ES-I3 (cell line): Measurements from ENCODE around the gene COL11A2.

Experiments
- H3K36me3 ChIP-seq: 2 replicates; pipeline ENCODE4 v1.6.1; 2013; ENCODE audit warnings: mild to moderate bottlenecking, low read length, control low read depth, moderate library complexity; ENCODE audit not compliant: insufficient read depth
- H3K4me1 ChIP-seq: 2 replicates; pipeline ENCODE4 v1.6.1; 2013; ENCODE audit warnings: mild to moderate bottlenecking, control low read depth, low read length; ENCODE audit not compliant: insufficient read depth
- H3K9ac ChIP-seq: 2 replicates; pipeline ENCODE4 v1.6.1; 2013; ENCODE audit warnings: low read depth, mild to moderate bottlenecking, low read length, moderate library complexity
- H3K9me3 ChIP-seq: 2 replicates; pipeline ENCODE4 v1.6.1; 2013; ENCODE audit warnings: mild to moderate bottlenecking, low read length, moderate library complexity; ENCODE audit not compliant: control insufficient read depth, insufficient read depth

Gene COL11A2

DNA sequence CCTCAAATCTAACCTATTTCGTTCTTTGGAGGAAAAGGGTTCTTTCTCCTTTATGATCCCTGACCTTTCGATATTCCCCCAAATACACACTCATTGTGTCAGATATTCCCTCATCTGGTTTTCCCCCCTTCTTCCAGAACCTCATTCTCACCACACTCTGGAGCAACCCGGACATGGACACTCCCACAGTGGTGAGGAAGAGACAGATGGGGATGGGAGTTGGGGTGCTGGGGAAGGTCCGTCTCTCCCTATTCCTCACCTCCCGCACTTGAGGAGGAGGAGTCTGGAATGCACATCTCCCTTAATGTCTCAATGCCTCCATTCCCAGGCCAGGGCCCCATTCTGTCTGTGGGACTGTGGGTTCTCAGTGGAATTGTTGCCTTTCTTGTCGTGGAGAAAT is 9.7 kb upstream of the COL11A2 start:
- H3K9ac ChIP-seq: no peak overlapping the region
- H3K9me3 ChIP-seq: no peaks in the 10 kb centered on the region
- H3K36me3 ChIP-seq: peaks cover 16% of the 10 kb centered on the region
- peaks cover 14% of the 10 kb centered on the region for H3K4me1 ChIP-seq

GRCh38 chr6:33201147-33201545 is 8.9 kb upstream of the COL11A2 start:
- Histone ChIP-seq H3K9ac (peak overlapping the region; percentile 99), H3K36me3 (peaks cover 16% of the 10 kb centered on the region), H3K4me1 (peaks cover 14% of the 10 kb centered on the region), H3K9me3 (no peaks in the 10 kb centered on the region)

- H3K4me1 ChIP-seq: peaks cover 14% of the 10 kb centered on the region
Measured at GRCh38 chr6:33200219-33201146, 8.2 kb upstream of the COL11A2 start, which contains the start of the genes RXRB and SLC39A7. Gene RXRB (minus strand): TSS chr6:33200665. CDS start chr6:33200476, 189 bp downstream. Gene SLC39A7 (plus strand): TSS chr6:33200867. CDS start chr6:33201246, 379 bp downstream.

GRCh38 chr6:33199687-33200218 is 7.5 kb upstream of the COL11A2 start:
- Histone ChIP-seq H3K9me3 (no peaks in the 10 kb centered on the region), H3K4me1 (peaks cover 14% of the 10 kb centered on the region), H3K36me3 (peaks cover 16% of the 10 kb centered on the region), H3K9ac (peak overlapping the region; percentile 99)

More at GRCh38 chr6:33200219-33201146, 8.2 kb upstream of the COL11A2 start, which contains the start of the genes RXRB and SLC39A7:
- Histone ChIP-seq H3K36me3 (peaks cover 16% of the 10 kb centered on the region), H3K9me3 (no peaks in the 10 kb centered on the region), H3K9ac (peak within 1 kb of the TSS; percentile 99)

DNA sequence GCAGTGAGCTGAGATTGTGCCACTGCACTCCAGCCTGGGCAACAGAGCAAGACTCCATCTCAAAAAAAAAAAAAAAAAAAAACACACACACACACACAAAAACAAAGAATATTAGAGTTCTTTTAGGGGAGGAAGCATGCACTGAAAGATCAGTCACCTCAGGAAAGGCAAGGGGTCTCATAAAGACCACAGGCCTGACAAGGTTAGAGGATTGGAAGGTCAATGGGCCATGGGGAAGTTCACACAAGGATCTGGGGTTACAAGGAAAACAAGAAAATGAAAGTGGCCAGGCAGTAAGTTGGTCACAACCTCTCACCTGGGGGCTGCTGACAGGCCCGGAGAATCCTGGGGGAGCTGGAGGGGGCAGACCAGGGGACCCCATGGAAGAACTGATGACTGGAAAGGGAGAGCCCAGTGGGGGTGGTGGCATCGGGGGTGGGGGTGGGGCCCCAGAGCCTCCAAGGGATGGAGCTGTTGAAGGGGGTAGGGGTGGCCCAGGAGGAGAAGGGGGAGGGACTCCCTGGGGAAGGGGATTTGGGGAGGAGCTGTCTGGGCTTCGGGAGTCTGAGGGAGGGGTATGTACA is 6.7 kb upstream of the COL11A2 start:
- H3K36me3 ChIP-seq: peaks cover 16% of the 10 kb centered on the region
- no peaks in the 10 kb centered on the region for H3K9me3 ChIP-seq
- H3K4me1 ChIP-seq: peaks cover 11% of the 10 kb centered on the region
- peak overlapping the region; percentile 99; the same call in 1 of the 2 replicates for H3K9ac ChIP-seq

- no peak overlapping the region for H3K9ac ChIP-seq
- H3K4me1 ChIP-seq: peaks cover 10% of the 10 kb centered on the region
- peaks cover 16% of the 10 kb centered on the region for H3K36me3 ChIP-seq
- H3K9me3 ChIP-seq: no peaks in the 10 kb centered on the region
Measured at GRCh38 chr6:33198159-33198852, 6.0 kb upstream of the COL11A2 start.

GRCh38 chr6:33197431-33198048 is 5.3 kb upstream of the COL11A2 start:
- Histone ChIP-seq H3K4me1 (peaks cover 10% of the 10 kb centered on the region), H3K9me3 (no peaks in the 10 kb centered on the region), H3K9ac (peak overlapping the region; percentile 8; the same call in 1 of the 2 replicates), H3K36me3 (peaks cover 11% of the 10 kb centered on the region)

DNA sequence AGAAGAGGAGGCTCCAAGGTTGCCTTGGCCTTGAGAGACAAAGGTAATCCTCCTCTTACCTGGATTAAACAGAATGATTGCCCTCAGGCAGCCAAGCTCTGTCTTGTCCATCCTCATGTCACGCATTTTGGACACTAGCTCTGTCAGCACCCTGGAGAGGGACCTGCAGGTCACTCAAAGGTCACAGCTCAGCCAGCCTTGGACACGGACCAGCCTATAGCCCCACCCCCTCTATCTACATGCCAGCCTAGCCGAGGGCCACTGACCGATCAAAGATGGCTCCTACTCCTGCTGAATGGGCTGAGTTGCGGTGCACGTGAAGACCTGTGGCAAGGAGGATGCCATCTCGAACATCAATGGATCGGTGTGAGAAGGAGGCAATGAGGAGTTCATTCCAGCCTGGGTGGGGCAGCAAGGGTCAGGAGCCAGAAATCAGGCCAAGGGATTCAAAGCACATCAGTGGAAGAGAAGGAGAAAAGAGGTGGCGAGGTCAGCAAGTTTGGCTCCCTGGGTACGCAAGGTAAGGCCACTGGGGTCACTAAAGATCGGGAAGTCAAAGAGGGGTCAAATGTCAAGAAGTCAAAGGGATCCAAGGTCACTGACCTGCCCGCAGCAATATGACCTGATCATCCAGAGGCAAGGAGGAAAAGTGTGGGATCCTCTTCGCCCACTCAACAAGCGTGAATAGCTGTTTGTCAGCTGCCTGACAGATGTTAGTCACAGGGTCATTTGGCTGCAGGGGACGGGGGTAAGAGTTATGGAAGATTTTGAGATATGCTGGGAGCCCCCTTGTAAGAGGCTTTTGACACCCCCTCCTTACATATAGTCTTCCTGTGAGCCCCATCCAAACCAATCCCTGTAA is 3.3 kb upstream of the COL11A2 start:
- Histone ChIP-seq H3K4me1 (peaks cover 3% of the 10 kb centered on the region; the same call in 1 of the 2 replicates), H3K36me3 (no peaks in the 10 kb centered on the region), H3K9me3 (no peaks in the 10 kb centered on the region), H3K9ac (no peak overlapping the region)

- no peak overlapping the region for H3K9ac ChIP-seq
- H3K4me1 ChIP-seq: peaks cover 3% of the 10 kb centered on the region; the same call in 1 of the 2 replicates
- H3K36me3 ChIP-seq: no peaks in the 10 kb centered on the region
- no peaks in the 10 kb centered on the region for H3K9me3 ChIP-seq
Measured at GRCh38 chr6:33194431-33194979, 2.2 kb upstream of the COL11A2 start.

DNA sequence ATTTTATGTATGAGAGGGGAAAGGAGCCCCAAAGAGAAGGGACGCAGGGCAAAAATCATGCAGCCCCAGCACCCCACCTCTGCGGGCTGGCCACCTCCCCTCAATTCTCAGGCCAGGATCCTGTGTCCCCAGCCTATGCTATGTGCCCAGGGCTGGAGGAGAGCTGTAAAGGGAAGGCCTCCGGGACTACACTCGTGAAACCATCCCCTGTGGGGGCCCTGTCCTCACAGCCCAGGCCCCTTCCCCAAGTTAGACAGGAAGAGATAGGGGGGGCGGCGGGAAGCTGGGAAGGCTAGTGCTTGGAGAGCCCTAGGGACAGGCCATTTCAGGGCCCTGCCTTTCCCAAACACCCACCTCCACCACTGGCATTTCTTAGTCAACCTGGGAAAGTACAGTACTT is 1.4 kb upstream of the COL11A2 start:
- Histone ChIP-seq H3K9me3 (no peaks in the 10 kb centered on the region), H3K4me1 (peaks cover 3% of the 10 kb centered on the region; the same call in 1 of the 2 replicates), H3K36me3 (no peaks in the 10 kb centered on the region), H3K9ac (no peak overlapping the region)

DNA sequence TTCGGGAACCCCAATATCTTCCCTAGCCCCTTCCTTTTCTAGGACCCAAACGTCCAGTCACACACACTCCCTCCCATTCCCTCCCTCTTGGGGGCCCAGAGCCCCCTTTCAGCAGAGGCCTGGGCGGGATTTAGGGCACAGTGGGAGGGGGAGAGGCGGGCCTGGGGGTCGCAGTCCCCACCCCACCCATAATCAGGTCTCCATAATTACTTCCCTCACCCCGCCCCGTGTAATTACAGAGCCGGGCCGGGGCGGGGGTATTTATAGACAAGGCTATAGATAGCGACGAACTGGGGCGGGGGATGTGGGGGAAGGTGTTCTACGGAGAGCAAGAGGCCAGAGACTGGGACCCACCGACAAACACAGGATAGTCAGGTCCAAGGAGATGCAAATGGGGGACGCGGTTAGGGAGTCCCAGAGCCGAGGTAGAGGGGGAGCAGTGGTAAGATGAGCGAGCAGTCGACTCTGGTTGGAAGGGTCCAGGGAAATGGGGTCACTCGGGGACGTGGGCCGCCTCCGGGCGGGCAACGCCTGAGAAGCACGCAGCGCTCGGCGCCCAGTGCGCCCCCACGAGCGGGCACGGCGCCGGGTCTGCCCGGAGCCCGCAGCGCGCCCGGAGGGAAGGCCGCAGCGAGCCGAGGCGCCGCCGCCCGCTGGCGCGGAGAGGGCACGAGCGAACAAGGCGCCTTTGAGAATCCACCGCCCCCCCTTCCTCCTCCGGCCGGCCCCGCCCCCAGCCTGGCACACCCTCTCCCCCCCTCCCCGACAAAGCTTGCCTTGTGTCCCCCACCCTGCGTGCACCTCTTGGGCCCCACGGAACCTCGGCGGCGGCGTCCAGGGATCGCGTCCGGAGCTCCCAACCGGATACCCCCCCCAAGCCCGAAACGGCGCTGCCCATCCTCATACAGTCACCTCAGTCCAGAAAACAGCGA is 670 bp upstream of the COL11A2 start:
- Histone ChIP-seq H3K4me1 (peaks cover 3% of the 10 kb centered on the region; the same call in 1 of the 2 replicates), H3K9me3 (no peaks in the 10 kb centered on the region), H3K36me3 (no peaks in the 10 kb centered on the region), H3K9ac (peak overlapping the region; percentile 71; the same call in 1 of the 2 replicates)
